Urinary bladder (tissue), 4 donors: ENCODE measurements around the gene C3orf18. TPM values are rescaled to one million over a fixed set of nuclear protein-coding genes. Genes with fewer than 3 reads are reported as not detected.
A peak's percentile ranks its signal among the peaks of the same experiment; 100 is the strongest.

Experiments used
- DNase-seq: peaks from one replicate; pipeline ENCODE4 v3.0.0-alpha.2; 2015; ENCODE audit errors: extremely low spot score
- H3K27ac ChIP-seq: one replicate; pipeline ENCODE4 v1.5.1; 2013; ENCODE audit warnings: low read depth, mild to moderate bottlenecking, moderate library complexity
- H3K36me3 ChIP-seq: one replicate; pipeline ENCODE4 v1.6.1; 2013; ENCODE audit warnings: mild to moderate bottlenecking, moderate library complexity; ENCODE audit not compliant: insufficient read depth
- H3K4me1 ChIP-seq: one replicate; pipeline ENCODE4 v1.6.1; 2013; ENCODE audit warnings: mild to moderate bottlenecking, moderate library complexity; ENCODE audit not compliant: insufficient read depth
- H3K4me3 ChIP-seq: one replicate; pipeline ENCODE4 v1.5.1; 2013; ENCODE audit warnings: low read depth, low read length
- whole genome bisulfite sequencing: extraction: QIAGEN DNeasy Blood & Tissue Kit; methylation state at CpG from one replicate; pipeline ENCODE4 v1.1.7; 2013; 5-methylcytosine and 5-hydroxymethylcytosine counted together
- polyA plus RNA-seq: library from polyadenylated mRNA; stranded (reverse); fragments of 200-250 nt; gene quantifications from one replicate; pipeline ENCODE4 v1.2.3, GENCODE V29; 2013
- total RNA-seq: library from RNA; depleted of rRNA; stranded (reverse); fragments of >200 nt; gene quantifications from one replicate; pipeline ENCODE4 v1.2.3, GENCODE V29; 2014
- donor health status: healthy with polysubstance abuse.
- donor health status: healthy.

The C3orf18 gene
- total RNA-seq, result 9.3 TPM
- 21.6 TPM for polyA plus RNA-seq

DNA sequence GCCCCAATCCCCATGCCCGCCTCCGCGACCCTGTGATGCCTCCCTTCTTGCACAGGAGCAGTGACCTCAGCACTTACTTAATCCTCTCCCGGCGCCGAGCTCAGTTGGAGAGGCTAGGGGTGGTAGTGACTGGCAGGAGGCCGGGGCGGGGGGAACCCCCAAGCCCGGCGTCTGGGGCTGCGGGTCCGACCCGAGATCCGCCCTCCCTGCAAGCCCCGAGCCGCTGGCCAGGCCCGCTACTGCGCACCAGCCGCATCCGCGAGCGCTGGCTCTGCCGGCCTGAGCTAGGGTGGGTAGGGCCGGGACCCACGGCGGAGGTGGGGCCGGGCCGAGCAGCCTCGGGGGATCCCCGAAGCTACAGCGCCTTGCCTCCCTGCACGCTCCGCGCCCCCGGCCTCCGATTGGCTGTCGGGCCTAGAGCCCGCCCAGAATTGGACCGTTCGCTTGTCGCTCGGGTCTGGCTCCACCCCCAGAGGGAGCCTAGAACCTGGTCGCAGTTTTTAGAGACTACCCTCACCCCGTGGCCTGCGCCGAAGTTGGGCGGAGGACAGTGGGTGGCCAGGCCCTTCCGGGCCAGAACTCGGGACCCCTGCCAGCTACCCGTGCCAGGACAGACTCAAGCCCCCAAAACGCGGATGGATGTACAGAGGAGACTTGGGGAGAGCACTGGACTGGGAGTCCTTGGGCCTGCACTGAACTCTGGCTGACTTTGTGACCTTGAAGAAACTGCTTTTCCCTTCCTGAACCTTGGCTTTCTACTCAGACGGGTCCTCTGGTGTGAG lies at the start of gene C3orf18:
Gene C3orf18 (minus strand): TSS at position 362 of the 782 bp plus-strand sequence. CDS start 2,048 bp downstream, outside the sequence.
- 2% methylated on average over 53 of the region's 53 CpGs for WGBS
- DNase-seq, result peak; percentile 65
- no peaks in the 10 kb centered on the region for H3K4me1 ChIP-seq
- no peak within 1 kb of the TSS for H3K27ac ChIP-seq
- H3K36me3 ChIP-seq, result no peaks in the 10 kb centered on the region
- peak within 1 kb of the TSS; percentile 49 for H3K4me3 ChIP-seq

DNA sequence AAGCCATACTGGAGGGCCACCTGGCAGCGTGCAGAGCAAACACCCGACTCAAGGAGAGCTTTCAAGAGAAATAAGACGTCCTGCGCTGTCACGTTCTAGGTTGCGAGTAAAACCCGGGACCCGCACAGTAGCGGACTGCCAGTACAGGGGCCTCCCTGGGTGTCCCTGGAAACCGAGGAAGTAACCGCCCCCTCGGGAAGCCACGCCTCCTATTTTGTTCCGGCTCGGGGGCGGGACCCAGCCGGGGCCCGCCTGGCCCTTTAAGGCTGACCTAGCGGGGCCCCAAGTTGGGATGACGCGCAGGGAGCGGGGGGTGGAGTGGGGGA lies 49.2 kb upstream of the C3orf18 start:
- Histone ChIP-seq H3K4me3 (peak overlapping the region; percentile 76), H3K36me3 (no peaks in the 10 kb centered on the region), H3K27ac (peak overlapping the region; percentile 63), H3K4me1 (peaks cover 2% of the 10 kb centered on the region)
- WGBS, result under 1% methylated on average over 22 of the region's 22 CpGs
- DNase-seq, result peak; percentile 81

DNA sequence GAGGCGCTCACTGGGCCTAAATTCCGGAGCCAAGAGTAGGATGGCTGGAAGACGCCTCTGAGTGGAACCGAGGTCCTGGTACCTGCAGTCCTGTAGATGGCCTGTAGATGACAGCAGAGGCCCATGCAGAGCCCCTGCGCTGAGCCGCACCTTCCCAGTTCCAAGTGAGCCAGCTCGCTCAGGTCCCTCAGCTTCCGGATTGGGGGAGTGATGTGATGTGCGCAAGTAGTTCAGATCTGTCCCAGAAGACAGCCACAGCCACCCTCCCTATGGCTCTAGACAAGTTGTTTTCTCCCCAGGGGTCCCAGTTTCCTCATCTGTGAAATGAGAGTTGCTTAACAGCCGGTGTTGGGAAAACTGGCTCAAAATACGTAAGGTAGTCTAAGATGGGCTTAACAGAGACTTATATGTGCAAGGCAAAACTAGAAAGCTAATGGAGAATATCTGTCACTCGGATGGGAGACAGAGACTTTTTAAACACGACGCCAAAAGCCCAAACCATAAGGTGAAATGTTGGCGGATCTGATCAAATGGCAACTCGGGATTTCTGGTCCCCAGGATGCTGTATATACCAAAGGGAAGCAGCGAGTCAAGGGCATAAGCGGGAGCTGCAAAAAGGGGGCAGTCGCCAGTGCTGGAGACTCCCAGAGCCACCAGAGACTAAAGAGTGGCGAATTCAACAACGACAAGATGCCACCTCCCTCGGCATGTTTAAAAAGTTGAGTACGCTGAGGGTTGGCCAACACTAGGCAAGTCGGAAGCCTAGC lies 48.6 kb upstream of the C3orf18 start:
- Histone ChIP-seq H3K36me3 (no peaks in the 10 kb centered on the region), H3K4me3 (peak overlapping the region; percentile 76), H3K27ac (peak overlapping the region; percentile 63), H3K4me1 (peaks cover 2% of the 10 kb centered on the region)
- no peak for DNase-seq
- whole genome bisulfite sequencing, result under 1% methylated on average over 24 of the region's 24 CpGs

DNA sequence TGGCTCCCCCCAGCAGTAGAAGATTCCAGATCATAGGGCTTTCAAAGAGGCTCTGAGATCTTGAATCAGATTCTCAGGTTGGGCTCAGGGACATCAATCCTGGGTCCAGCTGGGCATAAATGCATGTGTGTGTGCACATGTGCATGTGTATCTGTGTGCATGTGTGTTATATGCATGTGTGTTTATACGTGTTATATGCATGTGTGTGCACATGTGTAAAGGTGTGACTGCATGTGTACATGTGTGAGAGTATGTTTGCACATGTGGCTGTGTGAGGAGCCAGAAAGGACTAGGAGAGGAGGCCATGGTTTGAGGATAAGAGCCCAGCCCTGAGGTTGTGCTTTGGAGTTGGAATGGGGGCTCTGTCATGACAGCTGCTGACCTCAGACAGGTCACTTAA lies 47.6 kb upstream of the C3orf18 start:
- Histone ChIP-seq H3K4me1 (peaks cover 2% of the 10 kb centered on the region), H3K36me3 (no peaks in the 10 kb centered on the region), H3K4me3 (no peak overlapping the region), H3K27ac (no peak overlapping the region)
- DNase-seq, result no peak
- WGBS, result 54% methylated on average over 1 of the region's 1 CpG

DNA sequence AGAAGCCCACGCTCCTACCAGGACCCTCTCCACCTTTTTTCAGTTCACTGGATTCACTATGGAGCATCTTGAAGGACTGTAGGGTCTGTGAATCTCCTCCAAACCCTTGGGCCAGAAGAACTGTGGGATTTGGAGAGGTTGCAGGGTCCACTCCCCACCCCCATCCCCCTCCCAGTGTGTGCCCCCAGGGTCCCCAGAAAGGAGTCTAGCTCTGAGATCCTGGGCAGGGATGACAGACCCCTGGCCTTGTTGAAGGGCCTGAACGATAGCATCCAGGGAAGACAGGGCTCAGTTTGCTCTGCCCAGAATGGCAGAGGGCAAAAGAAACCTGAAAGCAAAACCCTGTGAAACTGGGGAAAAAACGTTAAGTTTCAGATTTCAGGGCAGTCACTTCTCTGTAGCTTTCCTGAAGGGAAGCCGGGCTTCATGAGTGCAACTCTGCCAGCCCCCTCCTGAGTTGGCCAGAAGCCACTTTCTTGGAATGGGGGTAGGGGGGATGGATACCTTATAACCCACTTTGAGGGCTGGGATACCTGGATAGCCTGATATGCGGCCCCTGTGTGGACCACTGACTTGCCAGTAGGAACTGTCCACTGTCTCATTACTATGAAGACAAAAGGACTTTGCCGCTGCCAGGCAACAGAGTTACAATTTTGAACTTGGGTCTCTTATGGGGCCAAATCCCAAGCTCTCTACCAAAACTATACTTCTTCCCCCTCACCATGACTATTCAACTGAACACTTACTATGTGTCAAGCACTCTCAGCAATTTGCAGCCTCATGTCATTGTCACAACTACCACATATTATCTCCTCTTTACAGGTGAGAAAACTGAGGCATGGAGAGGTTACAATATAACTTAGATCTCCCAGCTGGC lies 45.7 kb upstream of the C3orf18 start:
- Histone ChIP-seq H3K27ac (no peak overlapping the region), H3K4me1 (no peaks in the 10 kb centered on the region), H3K4me3 (no peak overlapping the region), H3K36me3 (no peaks in the 10 kb centered on the region)
- WGBS, result 60% methylated on average over 6 of the region's 6 CpGs
- DNase-seq, result no peak

DNA sequence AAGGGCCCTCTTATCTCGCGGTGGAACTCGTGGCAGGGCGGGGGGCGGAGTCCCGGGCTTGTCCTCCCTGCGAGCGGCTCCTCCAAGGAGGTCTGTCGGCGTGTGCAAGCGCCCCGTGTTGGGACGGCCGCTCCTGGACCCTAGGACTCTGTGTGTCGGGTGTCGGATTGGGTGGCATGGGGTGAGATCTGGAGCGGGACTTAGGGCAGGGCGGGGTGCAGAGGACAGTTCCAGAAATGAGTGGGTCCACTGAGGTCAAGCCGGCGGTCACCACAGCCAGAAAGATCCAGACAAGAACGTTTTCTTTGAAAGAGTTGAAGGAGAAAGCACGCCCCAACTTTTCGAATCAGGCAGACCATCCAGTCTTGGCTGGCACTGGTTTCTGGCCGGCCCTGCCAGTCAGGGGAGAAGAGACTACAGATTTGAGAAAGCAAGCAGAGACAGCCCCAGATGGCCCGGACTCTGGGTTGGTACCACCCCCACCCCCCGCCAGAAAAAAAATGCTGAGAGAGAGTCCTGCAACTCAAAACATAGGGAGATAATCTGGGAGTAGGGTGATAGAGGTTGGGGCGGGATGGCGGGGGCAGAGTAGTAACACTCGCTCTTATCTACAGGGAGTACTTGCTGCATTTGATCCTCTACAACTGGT lies 44.8 kb upstream of the C3orf18 start:
- Histone ChIP-seq H3K4me1 (no peaks in the 10 kb centered on the region), H3K27ac (peak overlapping the region; percentile 46), H3K4me3 (peak overlapping the region; percentile 58), H3K36me3 (no peaks in the 10 kb centered on the region)
- 3% methylated on average over 29 of the region's 29 CpGs for WGBS
- no peak for DNase-seq

DNA sequence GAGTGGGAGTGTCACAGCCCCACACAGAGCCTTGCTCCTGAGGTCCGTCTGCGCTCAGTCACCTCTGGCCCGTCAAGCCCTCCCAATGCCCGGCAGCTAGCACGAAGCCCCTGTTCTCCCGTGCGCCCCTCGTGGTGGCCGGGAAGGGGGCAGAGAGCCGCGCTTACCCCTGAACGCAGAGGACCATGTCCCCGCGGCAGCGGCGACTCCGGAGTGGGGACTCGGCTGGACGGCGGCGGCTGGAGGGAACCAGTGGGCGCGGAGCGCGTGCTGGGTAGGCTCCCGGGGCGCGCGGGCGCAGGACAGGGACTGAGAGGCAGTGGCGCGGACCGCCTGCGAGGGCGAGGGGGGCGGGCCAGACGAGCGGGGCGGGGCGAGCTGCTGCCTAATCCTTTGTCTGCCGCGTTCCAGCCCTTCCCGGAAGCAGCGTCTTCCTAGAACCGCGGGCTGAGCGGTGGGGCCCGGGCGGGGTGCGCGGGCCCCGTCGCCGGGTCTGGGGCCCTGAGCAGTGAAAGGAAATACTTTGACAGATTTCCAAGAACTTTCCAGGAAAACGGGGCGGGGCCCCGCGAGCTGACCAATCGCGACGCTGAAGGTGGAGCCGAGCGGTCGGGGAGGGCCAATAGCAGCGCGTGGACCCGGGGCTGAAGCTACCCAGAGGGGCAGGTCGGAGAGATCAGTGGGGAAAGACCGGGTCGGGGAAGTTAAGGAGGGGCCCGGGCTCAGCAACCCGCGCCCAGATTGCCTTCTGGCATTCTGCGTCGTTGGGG lies 44.1 kb upstream of the C3orf18 start, which contains the start of gene CISH:
Gene CISH (minus strand): TSS at position 311 of the 770 bp plus-strand sequence. CDS start 124 bp downstream, at position 187.
- Histone ChIP-seq H3K27ac (peak within 1 kb of the TSS; percentile 53), H3K4me1 (no peaks in the 10 kb centered on the region), H3K4me3 (peak within 1 kb of the TSS; percentile 58), H3K36me3 (no peaks in the 10 kb centered on the region)
- peak; percentile 95 for DNase-seq
- WGBS, result under 1% methylated on average over 75 of the region's 75 CpGs

DNA sequence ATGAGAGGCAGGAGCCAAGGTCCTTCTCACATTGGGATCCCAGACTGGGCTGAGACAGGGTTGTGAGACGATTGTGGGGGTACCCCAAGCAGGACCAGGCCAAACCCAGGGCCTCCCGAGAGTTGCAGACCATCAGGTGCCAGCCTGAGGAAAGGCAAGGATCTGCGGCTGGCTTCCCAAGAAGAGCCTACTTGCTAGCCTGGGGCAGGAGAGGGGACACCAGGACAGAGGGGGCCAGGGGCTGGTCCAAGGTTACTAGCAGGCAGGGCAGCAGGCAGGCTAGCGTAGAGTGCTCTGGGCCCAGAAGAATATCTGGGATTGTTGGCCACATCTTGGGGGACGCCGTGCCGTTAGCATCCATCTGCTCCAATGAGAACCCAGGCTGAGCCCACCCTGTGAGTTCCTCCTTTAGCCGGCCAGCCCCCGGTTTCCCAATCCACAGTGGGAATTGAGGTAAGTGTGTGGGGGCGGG lies 43.5 kb upstream of the C3orf18 start:
- no peaks in the 10 kb centered on the region for H3K36me3 ChIP-seq
- no peaks in the 10 kb centered on the region for H3K4me1 ChIP-seq
- 6% methylated on average over 10 of the region's 10 CpGs for WGBS
- H3K27ac ChIP-seq, result peak overlapping the region; percentile 53
- no peak for DNase-seq
- H3K4me3 ChIP-seq, result peak overlapping the region; percentile 58

DNA sequence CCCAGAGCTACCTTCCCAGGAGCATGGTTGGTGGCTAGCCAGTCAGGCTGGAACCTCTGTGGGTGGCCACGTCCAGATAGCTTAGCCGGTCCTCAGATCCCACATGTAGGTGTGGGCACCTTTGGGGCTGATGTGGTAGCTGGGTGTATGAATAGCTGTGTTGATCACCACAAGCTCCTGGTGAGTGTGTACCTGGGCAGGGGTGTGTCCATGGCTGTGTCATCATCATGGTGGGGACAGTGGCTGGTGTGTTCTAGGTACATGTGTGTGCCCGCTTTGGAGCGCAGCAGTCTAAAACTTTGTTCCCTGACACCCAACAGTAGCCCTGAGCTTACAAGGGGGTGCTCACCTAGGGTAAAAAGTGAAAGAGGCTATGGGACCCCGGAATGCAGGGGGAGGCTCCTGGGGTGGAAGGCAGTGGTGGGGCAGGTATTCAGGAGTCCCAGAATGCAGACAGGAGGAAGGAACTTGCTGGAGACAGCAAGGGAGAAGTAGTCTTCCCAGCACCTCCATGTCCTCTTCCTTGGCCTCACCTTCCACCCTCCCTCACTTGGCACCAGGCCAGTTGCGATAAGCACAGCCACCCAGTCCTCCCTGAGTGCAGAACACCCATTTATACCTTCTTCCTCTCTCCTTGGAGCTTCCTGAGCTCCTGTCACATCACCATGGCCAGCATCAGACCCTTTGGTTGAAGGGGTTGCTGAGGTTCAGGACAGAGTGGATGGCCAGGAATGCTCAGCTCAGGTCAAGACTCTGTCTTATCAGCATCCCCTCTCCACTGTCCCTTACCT lies 42.8 kb upstream of the C3orf18 start:
- no peak overlapping the region for H3K27ac ChIP-seq
- DNase-seq, result no peak

DNA sequence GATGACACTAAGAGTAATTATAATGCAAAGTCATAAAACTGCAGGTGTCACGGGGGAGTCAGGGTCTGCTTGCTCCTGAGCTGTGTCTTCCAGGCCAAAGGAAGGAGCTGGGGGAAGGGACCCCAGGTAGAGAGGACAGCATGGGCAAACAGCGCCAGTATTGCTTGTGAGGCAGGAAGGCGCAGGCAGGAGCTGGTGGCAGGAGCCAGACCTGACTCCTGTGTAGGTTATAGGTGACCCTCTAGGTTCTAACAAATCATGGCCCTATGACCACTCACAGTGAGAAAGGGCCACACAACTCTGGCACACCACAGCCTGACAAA lies 42.2 kb upstream of the C3orf18 start:
- H3K4me3 ChIP-seq, result no peak overlapping the region
- H3K4me1 ChIP-seq, result no peaks in the 10 kb centered on the region
- no peaks in the 10 kb centered on the region for H3K36me3 ChIP-seq
- WGBS, result 85% methylated on average over 3 of the region's 3 CpGs
- no peak for DNase-seq
- H3K27ac ChIP-seq, result no peak overlapping the region

More for the DNA sequence above, 42.8 kb upstream of the C3orf18 start:
- Histone ChIP-seq H3K4me1 (no peaks in the 10 kb centered on the region), H3K4me3 (peak overlapping the region; percentile 58), H3K36me3 (no peaks in the 10 kb centered on the region)
- WGBS, result 72% methylated on average over 6 of the region's 6 CpGs

DNA sequence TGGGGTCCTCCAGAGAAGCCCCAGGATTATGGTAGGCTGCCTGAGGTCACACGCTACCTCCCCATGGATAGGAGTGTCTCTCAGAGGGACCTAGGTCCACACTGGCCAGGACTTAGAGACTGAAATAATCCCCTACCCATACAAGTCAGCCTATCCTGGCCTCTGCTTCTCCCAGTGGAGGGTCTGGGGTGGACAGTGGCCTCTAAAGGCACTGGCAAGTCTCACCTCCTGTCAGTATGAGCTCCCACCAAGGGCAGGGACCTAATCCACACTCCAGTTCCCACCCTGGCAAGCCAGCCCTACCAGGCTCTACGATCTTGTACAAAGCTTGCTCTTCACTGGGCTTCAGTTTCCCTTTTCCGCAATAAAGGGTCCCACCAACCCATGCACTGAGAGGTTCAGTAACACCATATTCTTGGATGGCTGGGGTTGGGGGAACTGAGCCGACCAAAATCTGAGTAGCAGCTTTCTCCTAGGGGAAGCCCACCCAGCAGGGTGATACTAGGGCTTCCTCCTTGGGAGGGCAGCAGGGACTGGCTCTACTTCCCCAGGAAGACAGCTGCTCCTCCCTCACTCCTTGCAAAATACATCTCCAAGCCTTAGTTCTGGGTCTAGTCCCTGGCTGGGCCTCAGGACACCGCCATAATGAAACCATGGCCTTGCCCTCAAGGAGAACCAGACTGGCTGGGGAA lies 41.7 kb upstream of the C3orf18 start:
- Histone ChIP-seq H3K27ac (no peak overlapping the region), H3K36me3 (no peaks in the 10 kb centered on the region), H3K4me3 (no peak overlapping the region), H3K4me1 (no peaks in the 10 kb centered on the region)
- DNase-seq, result no peak
- WGBS, result 88% methylated on average over 5 of the region's 5 CpGs
